Lower leg skin (tissue), 4 donors: ENCODE data around the gene HLX. TPM values are rescaled to one million over a fixed set of nuclear protein-coding genes. Genes with fewer than 3 reads are reported as not detected.

Experiments used
- DNase-seq, 2 donors: peaks; one replicate each; pipeline ENCODE4 v3.0.0-alpha.2; 2019; ENCODE audit warnings: low spot score in 2 of 2
- H3K4me3 ChIP-seq: fragments of 200-600 bp; sonication (generic); 2 replicates; pipeline ENCODE4 v1.5.1; 2017; ENCODE audit warnings: mild to moderate bottlenecking, low read depth; ENCODE audit not compliant: poor library complexity, severe bottlenecking
- CTCF ChIP-seq, 3 donors: fragments of 450-650 bp; IDR thresholded peaks; one replicate each; pipeline ENCODE4 v1.5.1; 2016; ENCODE audit warnings: antibody characterized with exemption in 3 of 3, mild to moderate bottlenecking in 3 of 3, moderate library complexity in 2 of 3
- POLR2A ChIP-seq, 2 donors: fragments of 450-650 bp; IDR thresholded peaks; one replicate each; pipeline ENCODE4 v1.6.1; 2016 to 2017; ENCODE audit warnings: antibody characterized with exemption in 2 of 2, mild to moderate bottlenecking in 1 of 2, moderate library complexity in 1 of 2
- WGBS, 2 donors: methylation state at CpG; one replicate each; pipeline ENCODE4 v1.1.5; 2018; 5-methylcytosine and 5-hydroxymethylcytosine counted together
- intact Hi-C: fragments of 100-400 bp; cut with DNase I; formaldehyde crosslinking; loops from one replicate; pipeline ENCODE4 v1.15.0; 2023; ENCODE audit warnings: low total_unique reads
- total RNA-seq, 4 donors: library from RNA; depleted of rRNA; stranded (reverse); fragments of >200 nt; gene quantifications; one replicate each; pipeline ENCODE4 v1.1.0, GENCODE V29; 2016

The HLX gene
- total RNA-seq, 4 donors from 2014 or later: 2.9 to 12.9 (median 3.2) TPM

GRCh38 chr1:220841293-220841692 is 38.0 kb upstream of the HLX start:
- no peak for DNase-seq
- TF ChIP-seq CTCF (IDR thresholded peaks at IDR 0.05): no peak
- no peak for TF ChIP-seq POLR2A (IDR thresholded peaks at IDR 0.05)
- intact Hi-C loops: no loop called here
- H3K4me3 ChIP-seq: no peak overlapping the region

- no peak for DNase-seq
- 38 to 43% methylated on average over 6 of the region's 6 CpGs for WGBS, 2 donors
- H3K4me3 ChIP-seq: no peak overlapping the region
- intact Hi-C loops: no loop called here
- TF ChIP-seq CTCF (IDR thresholded peaks at IDR 0.05) (no peak), POLR2A (IDR thresholded peaks at IDR 0.05) (no peak)
Observed at GRCh38 chr1:220843481-220844011, 35.7 kb upstream of the HLX start.

GRCh38 chr1:220852408-220852807 is 26.8 kb upstream of the HLX start:
- 84 to 95% methylated on average over 2 of the region's 2 CpGs for WGBS, 2 donors
- intact Hi-C loops: no loop called here
- DNase-seq: no peak
- H3K4me3 ChIP-seq: no peak overlapping the region
- TF ChIP-seq POLR2A (IDR thresholded peaks at IDR 0.05): no peak
- TF ChIP-seq CTCF (IDR thresholded peaks at IDR 0.05): no peak

- TF ChIP-seq POLR2A (IDR thresholded peaks at IDR 0.05) (no peak), CTCF (IDR thresholded peaks at IDR 0.05) (no peak)
- DNase-seq: no peak
- intact Hi-C loops: no loop called here
- no peak overlapping the region for H3K4me3 ChIP-seq
Observed at GRCh38 chr1:220872296-220872695, 6.9 kb upstream of the HLX start.

GRCh38 chr1:220873087-220873486 is 6.2 kb upstream of the HLX start:
- intact Hi-C loops: no loop called here
- DNase-seq: no peak
- WGBS, 2 donors: 88 to 92% methylated on average over 2 of the region's 2 CpGs
- H3K4me3 ChIP-seq: no peak overlapping the region
- TF ChIP-seq POLR2A (IDR thresholded peaks at IDR 0.05) (no peak), CTCF (IDR thresholded peaks at IDR 0.05) (no peak)
